Chondrocyte (in vitro differentiated cells): ENCODE data around the gene KYAT1. TPM values are rescaled to one million over a fixed set of nuclear protein-coding genes. Genes with fewer than 3 reads are reported as not detected.

Experiments
- DNase-seq: peaks from one replicate; pipeline ENCODE4 v3.0.0; 2021; ENCODE audit warnings: mixed read lengths, low spot score
- H3K27ac Mint-ChIP-seq: one replicate; pipeline ENCODE4 v1.8.0; 2021; ENCODE audit warnings: mild to moderate bottlenecking, moderate library complexity, mixed read lengths; ENCODE audit not compliant: unreplicated experiment
- H3K27me3 Mint-ChIP-seq: 2 replicates; pipeline ENCODE4 v1.8.0; 2021; ENCODE audit warnings: low read depth, mixed read lengths
- H3K36me3 Mint-ChIP-seq: 2 replicates; pipeline ENCODE4 v1.8.0; 2021; ENCODE audit warnings: low read depth, mixed read lengths
- H3K4me1 Mint-ChIP-seq: 2 replicates; pipeline ENCODE4 v1.8.0; 2021; ENCODE audit warnings: low read depth, mild to moderate bottlenecking, mixed read lengths
- H3K4me3 Mint-ChIP-seq: one replicate; pipeline ENCODE4 v1.8.0; 2021; ENCODE audit warnings: mild to moderate bottlenecking, moderate library complexity, mixed read lengths; ENCODE audit not compliant: unreplicated experiment
- H3K9me3 Mint-ChIP-seq: 2 replicates; pipeline ENCODE4 v1.8.0; 2021; ENCODE audit warnings: low read depth, mixed read lengths
- CTCF ChIP-seq: fragments of 200-600 bp; sonication (generic); IDR thresholded peaks from 2 replicates; pipeline ENCODE4 v1.5.0; 2021; ENCODE audit warnings: antibody characterized with exemption, mild to moderate bottlenecking, moderate library complexity
- total RNA-seq: library from RNA; stranded (reverse); gene quantifications from 3 replicates; pipeline ENCODE4 v1.2.1, GENCODE V29; 2021

KYAT1 gene
- total RNA-seq, 1 donor from 2014 or later, result 3.6 TPM

- Mint-ChIP-seq H3K27me3 (no peaks in the 10 kb centered on the region), H3K4me3 (no peak overlapping the region), H3K36me3 (peaks cover 23% of the 10 kb centered on the region), H3K4me1 (peaks cover 51% of the 10 kb centered on the region), H3K9me3 (no peaks in the 10 kb centered on the region), H3K27ac (peak overlapping the region; percentile 57)
- no peak for DNase-seq
- no peak for TF ChIP-seq CTCF
Measured at GRCh38 chr9:128917151-128917849, 35.5 kb upstream of the KYAT1 start.

GRCh38 chr9:128916745-128917144 is 35.0 kb upstream of the KYAT1 start:
- H3K36me3 Mint-ChIP-seq, result peaks cover 23% of the 10 kb centered on the region
- H3K27me3 Mint-ChIP-seq, result no peaks in the 10 kb centered on the region
- H3K4me1 Mint-ChIP-seq, result peaks cover 55% of the 10 kb centered on the region
- no peak for DNase-seq
- H3K4me3 Mint-ChIP-seq, result no peak overlapping the region
- peak overlapping the region; percentile 63 for H3K27ac Mint-ChIP-seq
- no peaks in the 10 kb centered on the region for H3K9me3 Mint-ChIP-seq
- TF ChIP-seq CTCF, result no peak

- Mint-ChIP-seq H3K27ac (peak overlapping the region; percentile 63), H3K27me3 (no peaks in the 10 kb centered on the region), H3K4me1 (peaks cover 56% of the 10 kb centered on the region), H3K4me3 (no peak overlapping the region), H3K36me3 (peaks cover 23% of the 10 kb centered on the region), H3K9me3 (no peaks in the 10 kb centered on the region)
- no peak for TF ChIP-seq CTCF
- DNase-seq, result no peak
Measured at GRCh38 chr9:128916204-128916603, 34.5 kb upstream of the KYAT1 start.

GRCh38 chr9:128913995-128914772 is 32.4 kb upstream of the KYAT1 start:
- H3K27ac Mint-ChIP-seq, result no peak overlapping the region
- no peaks in the 10 kb centered on the region for H3K27me3 Mint-ChIP-seq
- DNase-seq, result no peak
- TF ChIP-seq CTCF, result no peak
- no peak overlapping the region for H3K4me3 Mint-ChIP-seq
- no peaks in the 10 kb centered on the region for H3K9me3 Mint-ChIP-seq
- peaks cover 29% of the 10 kb centered on the region for H3K36me3 Mint-ChIP-seq
- peaks cover 50% of the 10 kb centered on the region for H3K4me1 Mint-ChIP-seq

DNA sequence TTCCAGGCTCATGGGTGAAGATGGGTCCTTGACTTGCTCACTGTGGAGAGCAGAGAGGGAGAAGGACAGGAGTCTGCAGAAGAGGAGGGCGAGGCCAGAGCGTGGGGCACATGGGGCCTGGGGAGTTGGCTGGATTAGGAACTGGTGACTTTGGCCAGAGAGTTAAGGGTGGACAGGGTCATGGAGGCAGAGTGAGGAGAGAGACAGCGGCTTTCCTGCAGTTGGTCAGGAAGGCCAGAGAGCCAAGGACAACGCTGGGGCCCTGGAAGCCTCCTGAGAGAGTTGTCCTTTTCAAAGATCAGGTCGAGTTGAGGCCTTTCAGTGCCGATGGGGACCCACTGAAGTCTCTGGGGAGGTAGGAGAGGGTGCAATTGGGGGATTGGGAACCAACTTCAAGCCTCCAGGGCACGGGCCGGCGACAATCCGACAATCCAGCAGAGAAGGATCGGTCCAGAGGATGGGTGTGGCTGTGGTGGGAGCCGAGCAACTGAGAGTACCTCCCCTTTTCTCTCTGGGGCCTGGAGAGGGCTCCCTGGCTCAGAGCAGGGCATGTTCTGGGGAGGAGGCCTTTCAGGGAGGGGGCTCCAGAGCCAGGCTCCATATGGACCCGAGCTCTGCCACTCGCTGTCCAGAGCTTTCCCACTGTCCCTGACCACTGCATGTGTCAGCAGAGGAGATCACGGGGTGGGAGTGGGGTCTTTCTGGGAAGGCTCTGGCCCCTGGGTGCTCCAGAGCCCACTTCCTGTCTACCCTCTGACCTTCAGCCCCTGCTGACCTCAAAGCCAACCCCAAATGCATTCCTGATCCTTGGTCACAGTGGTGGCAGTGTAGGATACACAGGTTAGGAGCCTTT is 31.5 kb upstream of the KYAT1 start:
- Mint-ChIP-seq H3K9me3 (no peaks in the 10 kb centered on the region), H3K27ac (peak overlapping the region; percentile 83), H3K36me3 (peaks cover 36% of the 10 kb centered on the region), H3K4me1 (peaks cover 47% of the 10 kb centered on the region), H3K27me3 (no peaks in the 10 kb centered on the region), H3K4me3 (peak overlapping the region; percentile 10)
- DNase-seq, result no peak
- TF ChIP-seq CTCF, result no peak
